HT-29 (cell line): ENCODE data around the gene ANXA2. TPM values are rescaled to one million over a fixed set of nuclear protein-coding genes. Genes with fewer than 3 reads are reported as not detected.
A peak's percentile ranks its signal among the peaks of the same experiment; 100 is the strongest.

Experiments used
- DNase-seq: peaks from one replicate; pipeline ENCODE4 v3.0.0-alpha.2; 2015; ENCODE audit warnings: low spot score
- total RNA-seq: library from RNA; depleted of rRNA; stranded (reverse); fragments of >200 nt; shearing (Covaris generic); gene quantifications from 2 replicates; pipeline ENCODE4 v1.2.3, GENCODE V29; 2014

Gene ANXA2
- total RNA-seq, 1 experiment from 2014 or later: 1,535 TPM

- peak; percentile 39 for DNase-seq
Observed at GRCh38 chr15:60389261-60390077, 8.3 kb downstream of the ANXA2 start.

- DNase-seq: no peak
Observed at GRCh38 chr15:60387321-60387720, 10.5 kb downstream of the ANXA2 start.

GRCh38 chr15:60386615-60387014 is 11.2 kb downstream of the ANXA2 start:
- DNase-seq: no peak

- no peak for DNase-seq
Observed at GRCh38 chr15:60385620-60386552, 11.9 kb downstream of the ANXA2 start.

DNA sequence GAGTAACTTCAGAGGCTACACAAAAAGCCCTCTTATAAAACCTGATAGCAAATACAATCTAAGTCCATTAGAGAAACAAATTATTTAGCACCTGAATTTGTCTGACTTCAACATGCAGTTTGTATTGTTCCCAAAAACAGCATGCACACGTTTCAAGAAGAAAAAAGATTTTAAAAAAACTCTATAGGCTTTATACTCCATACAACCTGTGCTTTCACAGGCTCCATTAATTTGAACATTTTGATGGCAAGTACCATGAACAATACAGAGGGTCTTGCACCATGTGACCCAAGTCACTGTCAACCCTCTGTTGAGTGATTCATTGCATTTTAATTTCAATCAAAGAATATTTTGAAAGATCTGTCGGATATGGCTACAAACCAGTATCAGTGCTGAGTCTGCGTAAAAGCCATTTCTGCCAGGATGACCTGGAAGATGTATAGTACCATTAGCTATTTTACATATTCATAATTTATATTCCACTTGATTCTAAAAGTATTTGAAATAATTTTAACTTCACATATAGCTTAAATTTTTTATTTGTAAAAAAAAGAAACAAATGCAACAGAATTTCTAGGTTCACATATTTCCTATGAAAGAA is 13.2 kb downstream of the ANXA2 start:
- no peak for DNase-seq

DNA sequence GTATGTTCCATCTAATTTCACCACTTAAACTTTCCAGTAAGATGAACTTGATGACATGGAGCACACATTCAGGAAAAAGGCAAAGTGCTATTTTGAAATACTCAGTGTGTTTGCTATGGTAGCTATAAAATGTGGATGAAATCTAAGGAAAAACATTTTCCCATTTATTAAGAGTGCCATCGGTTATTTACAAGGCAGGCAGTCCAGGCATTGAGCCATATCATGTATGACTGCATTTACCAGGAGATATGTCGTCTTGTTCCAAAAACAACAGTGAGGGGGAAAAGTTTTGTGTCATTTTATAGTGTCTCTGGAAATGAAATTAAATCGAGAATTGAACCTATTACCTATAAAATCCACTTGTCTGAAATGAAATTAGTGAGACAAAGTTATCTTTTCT is 13.7 kb downstream of the ANXA2 start:
- DNase-seq: no peak

DNA sequence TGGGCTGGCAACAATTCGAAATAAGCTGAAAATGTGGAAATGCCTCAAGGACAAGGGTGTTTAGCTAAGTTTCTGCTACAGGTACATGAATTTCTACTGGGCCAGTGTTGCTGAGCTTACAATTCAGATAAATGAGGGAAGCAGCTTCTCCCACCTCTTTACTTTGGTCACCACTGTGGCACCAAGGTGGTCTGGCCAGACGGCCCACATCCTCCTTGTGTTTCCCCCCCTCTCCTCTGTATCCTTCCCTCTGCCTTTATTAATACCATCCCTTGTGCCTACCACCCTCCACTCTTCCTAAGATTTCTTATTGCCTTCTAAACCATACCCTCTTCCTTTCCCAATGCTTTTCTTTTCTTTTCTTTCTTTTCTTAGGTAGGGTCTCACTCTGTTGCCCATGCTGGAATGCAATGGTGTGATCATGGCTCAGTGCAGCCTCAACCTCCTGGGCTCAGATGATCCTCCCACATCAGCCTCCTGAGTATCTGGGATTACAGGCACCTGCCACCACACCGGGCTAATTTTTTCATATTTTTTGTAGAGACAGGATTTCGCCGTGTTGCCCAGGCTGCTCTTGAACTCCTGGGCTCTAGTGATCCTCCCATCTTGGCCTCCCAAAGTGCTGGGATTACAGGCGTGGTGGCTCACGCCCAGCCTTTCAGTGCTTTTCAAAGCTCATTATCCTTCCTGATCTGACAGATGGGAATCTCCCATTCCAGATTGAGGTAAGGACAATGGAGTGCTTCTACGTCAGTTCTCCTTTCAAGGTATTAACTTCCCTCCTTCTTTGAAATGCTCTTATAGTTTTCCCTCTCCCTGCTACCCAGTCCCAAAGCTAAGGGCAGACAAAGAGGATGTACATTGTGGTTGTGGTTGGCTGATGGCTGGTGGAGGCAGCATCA is 14.8 kb downstream of the ANXA2 start:
- DNase-seq: no peak

- no peak for DNase-seq
Observed at GRCh38 chr15:60381148-60381788, 16.5 kb downstream of the ANXA2 start.

- DNase-seq: peak; percentile 95
Observed at GRCh38 chr15:60379525-60380274, 18.1 kb downstream of the ANXA2 start.

DNA sequence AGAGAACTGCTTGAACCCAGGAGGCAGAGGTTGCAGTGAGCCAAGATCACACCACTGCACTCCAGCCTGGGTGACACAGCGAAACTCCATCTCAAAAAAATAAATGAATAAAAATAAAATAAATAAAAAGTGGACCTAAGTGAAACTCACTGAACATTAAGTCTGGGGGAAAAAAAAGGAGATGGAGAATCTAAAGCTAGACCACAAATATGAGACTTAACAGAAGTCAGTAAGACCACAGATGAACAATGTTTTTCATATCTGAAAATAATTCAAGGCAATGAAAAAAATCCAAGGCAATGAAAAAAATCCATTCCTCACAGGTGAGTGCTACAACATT is 18.6 kb downstream of the ANXA2 start:
- no peak for DNase-seq

DNA sequence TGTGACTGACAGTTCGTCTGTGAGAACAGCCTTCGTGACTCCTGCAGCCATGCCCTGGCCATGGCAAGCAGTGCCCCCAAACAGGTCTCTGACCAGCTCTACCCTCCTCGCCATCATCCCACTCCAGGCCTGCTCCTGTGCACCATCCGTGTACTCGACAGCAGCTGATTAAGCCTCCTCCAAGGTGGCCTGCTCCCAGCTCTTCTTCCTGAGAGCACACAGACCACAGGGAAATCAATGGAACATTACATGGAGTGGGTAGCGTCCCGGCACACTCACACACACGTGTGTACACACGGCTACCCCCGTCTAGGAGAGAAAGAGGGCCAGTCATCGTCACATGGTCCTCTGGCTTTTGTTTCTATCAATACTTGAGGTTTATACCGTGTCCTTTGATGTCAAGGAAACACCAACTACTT is 21.1 kb downstream of the ANXA2 start:
- DNase-seq: no peak

DNA sequence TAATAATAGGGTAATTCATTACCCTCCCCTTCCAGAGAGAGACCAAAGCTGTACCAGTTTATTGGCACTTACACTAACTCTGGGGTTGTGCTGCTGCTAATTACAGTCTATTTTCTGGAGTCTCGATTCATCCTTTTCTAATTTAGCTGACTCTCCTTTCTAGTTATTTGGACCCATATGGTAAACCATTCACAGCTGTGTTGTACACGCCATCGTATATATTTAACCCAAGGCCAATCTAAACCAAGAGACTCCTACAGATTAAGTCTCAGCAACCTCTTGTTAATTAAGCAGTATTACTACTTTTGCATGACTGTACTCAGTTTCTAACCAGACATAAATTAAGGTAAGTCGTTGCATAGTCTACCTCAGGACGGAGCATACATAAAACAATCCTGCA is 22.5 kb downstream of the ANXA2 start:
- DNase-seq: no peak

DNA sequence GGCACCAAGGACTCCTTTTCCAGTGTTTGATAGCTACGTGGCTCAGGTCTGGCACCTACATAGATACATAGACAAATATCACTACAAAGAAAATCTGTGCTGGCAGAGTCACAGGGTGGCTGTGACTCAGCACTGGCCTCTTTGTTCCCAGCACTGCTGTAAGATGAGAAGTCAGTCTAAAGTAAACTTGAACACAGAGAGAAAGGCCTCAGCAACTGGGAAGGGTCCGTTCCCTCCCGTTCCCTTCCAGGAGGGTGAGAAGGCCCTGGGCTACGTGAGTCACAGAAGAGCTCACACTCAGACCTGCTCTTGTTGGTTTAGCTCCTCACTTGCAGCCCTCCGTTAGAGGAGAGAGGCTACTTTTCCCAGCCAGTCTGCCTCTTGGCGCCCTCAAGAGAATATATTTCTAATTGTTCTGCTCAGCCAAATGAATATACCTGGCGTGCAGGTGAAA is 23.1 kb downstream of the ANXA2 start:
- DNase-seq: peak; percentile 92

DNA sequence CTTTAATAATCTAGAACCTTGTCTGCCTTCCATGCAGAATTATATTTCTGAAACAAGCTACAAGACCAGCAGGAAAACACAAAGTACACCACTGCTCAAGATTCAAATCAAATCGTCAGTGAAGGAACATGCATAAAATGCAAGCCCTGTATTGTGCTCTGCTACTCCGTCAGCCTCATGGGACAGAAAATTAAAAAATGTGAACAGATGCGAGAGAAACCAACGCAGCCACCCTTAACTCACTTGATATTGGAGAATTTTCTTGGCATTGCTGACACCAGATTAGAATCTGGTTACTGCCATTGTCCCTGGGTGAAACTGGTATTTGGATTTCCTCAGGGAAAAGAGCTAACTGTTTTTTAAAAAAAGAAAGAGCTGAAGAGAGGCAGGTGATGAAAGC is 23.6 kb downstream of the ANXA2 start:
- no peak for DNase-seq

- no peak for DNase-seq
Observed at GRCh38 chr15:60373745-60374144, 24.0 kb downstream of the ANXA2 start.

DNA sequence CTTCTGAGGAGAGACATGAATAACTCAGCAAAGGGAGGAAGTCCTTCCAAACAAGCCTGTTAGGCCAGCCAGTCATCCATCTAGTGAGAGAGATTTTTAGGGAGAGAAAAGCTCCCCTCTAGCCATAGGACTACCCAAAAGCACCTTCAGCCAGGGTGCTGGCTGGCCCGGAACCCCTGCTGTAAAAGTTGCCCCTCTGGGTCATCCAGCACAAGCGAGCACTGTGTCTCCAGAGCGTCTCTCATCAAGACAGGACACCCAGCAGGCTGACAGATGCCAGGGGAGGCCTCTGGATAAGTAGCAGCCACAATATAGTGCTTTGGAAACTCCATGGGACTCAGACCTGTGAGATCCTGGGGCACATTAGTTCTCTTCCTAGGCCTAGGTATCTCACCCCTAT is 24.5 kb downstream of the ANXA2 start:
- DNase-seq: no peak

- DNase-seq: no peak
Observed at GRCh38 chr15:60372756-60373155, 25.0 kb downstream of the ANXA2 start.

GRCh38 chr15:60372227-60372626 is 25.6 kb downstream of the ANXA2 start:
- DNase-seq: no peak

DNA sequence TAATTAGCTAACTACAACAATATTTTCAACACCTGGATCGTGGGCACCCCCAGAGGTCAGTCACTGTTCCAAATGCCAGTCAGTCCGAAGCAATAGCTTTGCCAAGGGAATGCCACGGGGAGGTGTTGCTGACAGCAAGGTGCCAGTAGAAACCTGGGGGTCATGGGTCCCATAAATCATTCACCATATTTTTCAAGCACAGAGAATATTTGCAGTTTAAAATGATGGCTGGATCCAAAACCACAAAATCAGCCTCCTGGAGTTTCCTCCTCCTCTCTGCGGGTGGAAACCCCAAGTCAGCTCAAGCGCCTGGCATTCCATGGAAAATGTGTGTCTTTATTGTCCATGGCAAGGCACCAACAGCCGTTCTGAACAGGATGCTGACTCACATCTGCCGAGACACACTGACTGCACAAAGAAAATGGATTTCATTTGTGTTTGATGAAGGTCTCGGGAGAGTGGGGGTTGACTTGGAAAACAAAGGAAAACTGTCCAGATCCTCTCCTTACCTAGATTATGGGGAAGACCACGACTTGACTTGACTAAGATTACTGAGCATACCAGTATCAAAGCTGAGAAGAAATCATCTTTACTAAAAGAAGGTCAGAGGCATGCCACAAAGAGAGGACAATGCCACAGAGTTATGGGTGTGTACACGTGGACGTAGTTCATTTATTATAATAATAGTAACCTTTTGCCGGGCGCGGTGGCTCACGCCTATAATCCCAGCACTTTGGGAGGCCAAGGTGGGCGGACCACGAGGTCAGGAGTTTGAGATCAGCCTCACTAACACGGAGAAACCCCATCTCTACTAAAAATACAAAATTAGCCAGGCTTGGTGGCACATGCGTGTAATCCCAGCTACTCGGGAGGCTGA is 26.4 kb downstream of the ANXA2 start:
- peak; percentile 93 for DNase-seq
